OCI-LY7 (cell line): Measurements from ENCODE around the gene ECT2L.

Source experiments
- EZH2phosphoT487 ChIP-seq: fragments of 200-600 bp; sonication (generic); IDR thresholded peaks from 2 replicates; pipeline ENCODE4 v1.6.1; 2018; ENCODE audit warnings: low read depth, borderline replicate concordance, mild to moderate bottlenecking, mixed run types, antibody characterized with exemption, low read length, moderate library complexity, mixed read lengths
- TF ChIP-seq, protein P1 (sequence below): fragments of 200-600 bp; sonication (generic); conservative IDR thresholded peaks from 2 replicates; pipeline ENCODE4 v1.5.1; 2014; ENCODE audit warnings: mild to moderate bottlenecking, antibody characterized with exemption, low read length, moderate library complexity, mixed read lengths

DNA sequence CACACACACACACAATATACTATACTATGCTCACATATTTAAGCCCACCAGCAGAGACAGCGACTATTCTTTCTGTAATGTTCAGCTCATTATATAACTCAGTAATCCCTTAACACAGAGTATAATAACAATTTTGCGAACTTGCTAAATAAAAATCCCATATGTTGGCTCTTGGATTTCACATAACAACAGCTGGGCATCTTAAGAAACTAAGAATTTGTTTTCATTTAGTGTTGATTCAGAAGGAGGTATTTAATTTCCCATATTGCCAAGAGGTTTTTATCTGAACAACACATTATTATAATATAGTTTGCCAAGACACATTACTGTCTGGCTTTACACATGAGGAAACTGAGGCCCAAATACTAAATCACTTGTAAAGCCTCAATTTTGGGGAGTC is 7.4 kb downstream of the ECT2L start:
- TF ChIP-seq, protein P1, sequence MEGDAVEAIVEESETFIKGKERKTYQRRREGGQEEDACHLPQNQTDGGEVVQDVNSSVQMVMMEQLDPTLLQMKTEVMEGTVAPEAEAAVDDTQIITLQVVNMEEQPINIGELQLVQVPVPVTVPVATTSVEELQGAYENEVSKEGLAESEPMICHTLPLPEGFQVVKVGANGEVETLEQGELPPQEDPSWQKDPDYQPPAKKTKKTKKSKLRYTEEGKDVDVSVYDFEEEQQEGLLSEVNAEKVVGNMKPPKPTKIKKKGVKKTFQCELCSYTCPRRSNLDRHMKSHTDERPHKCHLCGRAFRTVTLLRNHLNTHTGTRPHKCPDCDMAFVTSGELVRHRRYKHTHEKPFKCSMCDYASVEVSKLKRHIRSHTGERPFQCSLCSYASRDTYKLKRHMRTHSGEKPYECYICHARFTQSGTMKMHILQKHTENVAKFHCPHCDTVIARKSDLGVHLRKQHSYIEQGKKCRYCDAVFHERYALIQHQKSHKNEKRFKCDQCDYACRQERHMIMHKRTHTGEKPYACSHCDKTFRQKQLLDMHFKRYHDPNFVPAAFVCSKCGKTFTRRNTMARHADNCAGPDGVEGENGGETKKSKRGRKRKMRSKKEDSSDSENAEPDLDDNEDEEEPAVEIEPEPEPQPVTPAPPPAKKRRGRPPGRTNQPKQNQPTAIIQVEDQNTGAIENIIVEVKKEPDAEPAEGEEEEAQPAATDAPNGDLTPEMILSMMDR = no peak
- no peak for TF ChIP-seq EZH2phosphoT487
